D721Med (cell line): ENCODE data around the gene IL24.
"Not testable (repeated sequence)": the region's sequence is repeated elsewhere in the genome, so short reads cannot be mapped to it uniquely, and the experiment has no call there.

Experiments used
- DNase-seq: peaks from one replicate; pipeline ENCODE4 v3.0.0; 2011; ENCODE audit warnings: low spot score; ENCODE audit not compliant: insufficient read length
- FAIRE-seq: peaks from 2 replicates; lab custom pipeline; 2011; peaks lifted over from hg19 to GRCh38; lab: Jason Lieb, UNC
- TF ChIP-seq, protein P1 (sequence below): IDR thresholded peaks from 2 replicates; pipeline ENCODE4 v1.5.1; 2012; ENCODE audit warnings: mild to moderate bottlenecking, control low read depth; ENCODE audit not compliant: insufficient read depth; ENCODE audit errors: missing control alignments

IL24 gene

DNA sequence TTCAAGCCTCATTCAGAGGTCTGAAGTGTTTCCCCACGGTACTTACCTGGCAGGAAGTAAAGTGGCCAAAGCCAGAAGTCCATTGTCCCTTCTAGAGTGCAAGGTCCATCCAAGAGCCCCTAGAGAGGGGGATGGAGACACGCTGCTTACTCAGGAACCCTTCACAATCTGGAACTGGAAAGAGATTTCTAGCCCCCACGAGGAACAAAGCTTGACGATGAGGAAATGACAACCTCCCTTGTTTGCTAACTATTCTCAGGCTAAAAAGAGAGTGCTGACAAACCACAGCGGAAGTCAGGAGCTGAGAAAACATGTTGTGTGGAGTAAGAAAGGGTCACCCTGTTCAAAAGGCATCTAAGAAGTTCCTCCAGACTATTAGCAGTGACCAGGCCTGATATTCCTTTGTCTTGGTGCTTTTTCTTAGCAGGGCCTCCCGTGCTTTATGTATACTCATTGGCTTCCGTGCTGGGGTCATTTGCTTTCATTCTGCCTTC, 24.6 kb downstream of the IL24 start, which contains the start of gene FCMR:
Gene FCMR, minus strand, starts transcription at position 170 of the 494 bp plus-strand sequence. Its CDS starts 87 bp downstream, at position 83.
- DNase-seq (no peak), FAIRE-seq (no peak)
- TF ChIP-seq, protein P1, sequence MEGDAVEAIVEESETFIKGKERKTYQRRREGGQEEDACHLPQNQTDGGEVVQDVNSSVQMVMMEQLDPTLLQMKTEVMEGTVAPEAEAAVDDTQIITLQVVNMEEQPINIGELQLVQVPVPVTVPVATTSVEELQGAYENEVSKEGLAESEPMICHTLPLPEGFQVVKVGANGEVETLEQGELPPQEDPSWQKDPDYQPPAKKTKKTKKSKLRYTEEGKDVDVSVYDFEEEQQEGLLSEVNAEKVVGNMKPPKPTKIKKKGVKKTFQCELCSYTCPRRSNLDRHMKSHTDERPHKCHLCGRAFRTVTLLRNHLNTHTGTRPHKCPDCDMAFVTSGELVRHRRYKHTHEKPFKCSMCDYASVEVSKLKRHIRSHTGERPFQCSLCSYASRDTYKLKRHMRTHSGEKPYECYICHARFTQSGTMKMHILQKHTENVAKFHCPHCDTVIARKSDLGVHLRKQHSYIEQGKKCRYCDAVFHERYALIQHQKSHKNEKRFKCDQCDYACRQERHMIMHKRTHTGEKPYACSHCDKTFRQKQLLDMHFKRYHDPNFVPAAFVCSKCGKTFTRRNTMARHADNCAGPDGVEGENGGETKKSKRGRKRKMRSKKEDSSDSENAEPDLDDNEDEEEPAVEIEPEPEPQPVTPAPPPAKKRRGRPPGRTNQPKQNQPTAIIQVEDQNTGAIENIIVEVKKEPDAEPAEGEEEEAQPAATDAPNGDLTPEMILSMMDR: no peak

DNA sequence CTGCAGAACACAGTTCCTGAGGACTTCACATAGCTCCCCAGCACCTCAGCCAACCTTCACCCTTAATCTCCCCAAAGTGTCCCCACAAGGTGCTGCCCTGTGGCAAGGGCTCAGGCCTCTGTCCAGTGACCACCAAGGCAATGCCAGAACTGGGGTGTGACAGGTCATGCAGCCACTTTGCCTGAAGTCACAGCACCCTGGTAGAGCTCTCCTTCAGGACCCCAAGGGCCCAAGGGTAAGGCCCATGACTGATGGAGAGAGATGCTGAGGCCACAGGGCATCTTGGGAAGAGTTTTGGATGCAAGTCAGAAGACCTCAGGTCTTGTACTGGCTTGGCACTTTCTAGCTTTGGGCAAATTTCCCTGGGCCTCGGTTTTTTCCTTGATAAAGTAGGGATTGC, 25.3 kb downstream of the IL24 start:
- FAIRE-seq: no peak
- TF ChIP-seq, protein P1: no peak
- no peak for DNase-seq

DNA sequence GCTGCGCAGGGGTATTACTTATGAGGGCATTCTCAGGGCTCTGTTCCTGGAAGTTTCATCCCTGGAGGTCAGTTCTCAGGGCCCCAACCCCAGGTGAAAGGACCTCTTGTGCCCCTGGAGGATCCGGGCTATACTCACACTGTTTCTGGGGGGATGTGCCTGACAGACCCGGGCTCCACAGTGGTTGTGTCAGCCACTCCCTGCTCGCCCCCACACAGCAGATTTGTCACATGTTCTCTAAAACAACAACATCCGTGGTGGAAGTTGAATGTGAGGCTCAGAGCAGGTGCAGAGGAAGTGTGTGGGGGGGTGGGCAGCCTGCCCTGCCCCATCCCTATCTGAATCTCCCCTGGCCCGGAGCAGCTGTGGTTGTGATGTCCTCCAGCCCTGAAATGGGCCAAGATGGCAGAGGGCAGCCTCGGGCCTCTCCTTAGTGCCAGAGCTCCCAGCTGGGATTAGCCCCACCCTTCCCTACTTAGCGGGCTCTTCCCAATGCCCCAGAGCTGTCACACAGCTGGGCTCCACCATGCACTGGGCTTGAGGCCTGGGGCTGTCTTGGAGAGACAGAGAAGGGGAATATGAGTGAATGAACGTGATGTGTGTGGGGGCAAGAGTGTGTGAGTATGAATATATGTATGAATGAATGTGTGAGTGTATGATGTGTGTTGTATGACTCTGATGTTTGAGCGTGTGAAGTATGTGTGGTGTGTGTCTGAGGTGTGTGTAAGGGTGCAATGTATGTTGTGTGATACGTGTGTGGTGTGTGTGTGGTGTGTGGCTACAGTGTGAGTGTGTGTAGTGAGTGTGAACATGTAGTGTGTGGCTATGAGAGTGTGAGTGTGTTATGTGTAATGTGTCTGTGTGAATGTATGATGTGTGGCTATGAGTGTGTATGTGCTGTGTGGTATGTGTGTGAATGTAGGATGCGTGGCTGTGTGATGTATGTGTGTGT, 26.0 kb downstream of the IL24 start:
- no peak for DNase-seq
- no peak for FAIRE-seq

DNA sequence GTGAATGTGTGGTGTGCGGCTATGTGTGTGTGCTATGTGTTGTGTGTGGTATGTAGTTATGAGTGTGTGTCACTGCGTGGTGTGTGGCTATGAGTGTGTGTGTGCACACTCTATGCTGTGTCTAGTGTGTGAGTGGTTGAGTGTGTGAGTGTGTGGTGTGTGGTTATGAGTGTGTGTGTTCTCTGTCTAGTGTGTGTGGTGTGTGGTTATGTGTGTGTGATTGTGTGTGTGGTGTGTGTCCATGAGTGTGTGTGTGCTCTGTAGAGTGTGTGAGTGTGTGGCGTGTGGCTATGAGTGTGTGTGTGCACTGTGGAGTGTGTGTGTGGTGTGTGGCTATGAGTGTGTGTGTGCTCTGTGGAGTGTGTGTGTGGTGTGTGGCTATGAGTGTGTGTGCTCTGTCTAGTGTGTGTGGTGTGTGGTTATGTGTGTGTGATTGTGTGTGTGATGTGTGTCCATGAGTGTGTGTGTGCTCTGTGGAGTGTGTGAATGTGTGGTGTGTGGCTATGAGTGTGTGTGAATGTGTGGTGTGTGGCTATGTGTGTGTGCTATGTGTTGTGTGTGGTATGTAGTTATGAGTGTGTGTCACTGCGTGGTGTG, 26.8 kb downstream of the IL24 start:
- FAIRE-seq, DNase-seq: not testable (repeated sequence)

More for the DNA sequence above, 26.0 kb downstream of the IL24 start:
- TF ChIP-seq, protein P1: no peak

DNA sequence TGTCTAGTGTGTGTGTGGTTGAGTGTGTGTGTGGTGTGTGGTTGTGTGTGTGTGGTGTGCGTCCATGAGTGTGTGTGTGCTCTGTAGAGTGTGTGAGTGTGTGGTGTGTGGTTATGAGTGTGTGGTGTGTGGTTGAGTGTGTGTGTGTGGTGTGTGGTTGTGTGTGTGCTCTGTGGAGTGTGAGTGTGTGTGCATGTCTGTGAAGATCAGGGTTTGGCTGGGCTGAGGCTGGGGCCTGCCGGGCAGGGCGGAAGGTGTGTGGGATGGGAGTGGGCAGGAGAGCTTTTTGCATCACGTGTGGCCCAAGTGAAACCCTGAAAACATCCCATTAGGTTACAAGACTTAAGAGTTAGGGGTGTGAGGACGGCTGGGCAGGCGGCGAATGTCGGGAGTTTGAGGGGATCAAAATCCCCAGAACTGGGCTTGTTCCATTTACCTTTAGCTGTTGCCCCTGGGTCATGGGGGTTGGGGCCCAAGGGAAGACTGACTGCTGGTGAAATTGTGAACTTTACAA, 27.4 kb downstream of the IL24 start:
- no peak for DNase-seq
- TF ChIP-seq, protein P1: no peak
- FAIRE-seq: no peak

DNA sequence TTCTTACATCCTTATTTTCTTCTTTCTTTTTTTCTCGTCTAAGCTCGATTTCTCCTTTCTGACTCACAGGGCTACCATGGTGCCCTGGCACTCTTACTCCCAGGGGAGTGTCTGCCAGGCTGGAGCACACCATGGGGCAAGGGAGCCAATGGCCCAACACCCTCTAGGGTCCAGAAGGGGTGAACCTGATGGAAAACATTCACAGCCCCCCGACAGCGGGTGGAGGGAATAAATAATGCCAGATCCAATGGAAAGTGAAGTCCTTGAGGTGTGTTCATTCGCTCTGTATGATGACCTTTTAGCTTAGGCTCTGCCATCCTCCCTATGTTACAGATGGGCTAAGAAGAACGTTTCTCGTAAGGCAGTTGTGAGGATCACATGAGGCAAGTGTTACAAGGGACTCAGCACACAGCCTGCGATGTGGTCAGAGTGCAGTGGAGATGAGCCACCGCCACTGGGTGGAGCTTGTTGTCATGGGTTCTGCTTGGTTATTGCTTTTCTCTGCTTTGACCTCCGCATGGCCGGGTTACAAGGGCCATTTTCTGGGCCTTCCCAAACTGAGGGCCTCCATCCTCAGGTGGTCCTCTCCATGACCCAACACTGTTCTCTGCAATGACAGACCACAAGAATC, 28.0 kb downstream of the IL24 start:
- TF ChIP-seq, protein P1: no peak
- FAIRE-seq (no peak), DNase-seq (no peak)

DNA sequence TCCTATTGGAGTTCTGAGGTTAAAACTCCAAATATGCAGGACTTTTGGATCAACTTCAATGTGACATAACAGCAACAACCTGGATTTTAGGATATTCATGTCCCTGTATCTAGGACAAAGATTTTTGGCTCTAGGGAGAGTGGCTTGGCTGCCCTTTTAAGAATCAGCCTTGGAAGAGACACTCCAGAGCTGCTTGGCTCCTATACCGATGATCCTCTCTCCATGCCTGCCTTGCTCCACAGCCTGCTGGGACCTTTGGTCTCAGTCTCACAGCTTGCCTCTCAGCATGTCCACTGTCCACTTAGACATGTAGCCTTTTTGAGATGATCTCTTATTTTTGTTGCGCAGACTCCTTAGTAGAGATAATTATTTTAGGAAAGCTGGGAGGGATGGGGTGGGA, 29.0 kb downstream of the IL24 start:
- no peak for FAIRE-seq
- no peak for DNase-seq
- TF ChIP-seq, protein P1: no peak
